Fibroblast of lung (primary cell): ENCODE measurements around the gene TTC23.

Experiments used
- EZH2 ChIP-seq: IDR thresholded peaks from 2 replicates; pipeline ENCODE4 v1.5.1; 2012; ENCODE audit warnings: low read length, control low read depth, mild to moderate bottlenecking; ENCODE audit errors: missing control alignments
- TF ChIP-seq, protein P1 (sequence below), 2 donors: IDR thresholded peaks in 1 of 2; conservative IDR thresholded peaks in 1 of 2; 1 replicate in 1 of 2; 2 replicates in 1 of 2; pipeline ENCODE4 v1.5.1; 2011 to 2012; ENCODE audit warnings: low read length in 2 of 2, control low read depth in 1 of 2, inconsistent platforms in 1 of 2, low read depth in 1 of 2, mild to moderate bottlenecking in 1 of 2

GRCh38 chr15:99207672-99208071 is 41.7 kb downstream of the TTC23 start:
- TF ChIP-seq, protein P1, sequence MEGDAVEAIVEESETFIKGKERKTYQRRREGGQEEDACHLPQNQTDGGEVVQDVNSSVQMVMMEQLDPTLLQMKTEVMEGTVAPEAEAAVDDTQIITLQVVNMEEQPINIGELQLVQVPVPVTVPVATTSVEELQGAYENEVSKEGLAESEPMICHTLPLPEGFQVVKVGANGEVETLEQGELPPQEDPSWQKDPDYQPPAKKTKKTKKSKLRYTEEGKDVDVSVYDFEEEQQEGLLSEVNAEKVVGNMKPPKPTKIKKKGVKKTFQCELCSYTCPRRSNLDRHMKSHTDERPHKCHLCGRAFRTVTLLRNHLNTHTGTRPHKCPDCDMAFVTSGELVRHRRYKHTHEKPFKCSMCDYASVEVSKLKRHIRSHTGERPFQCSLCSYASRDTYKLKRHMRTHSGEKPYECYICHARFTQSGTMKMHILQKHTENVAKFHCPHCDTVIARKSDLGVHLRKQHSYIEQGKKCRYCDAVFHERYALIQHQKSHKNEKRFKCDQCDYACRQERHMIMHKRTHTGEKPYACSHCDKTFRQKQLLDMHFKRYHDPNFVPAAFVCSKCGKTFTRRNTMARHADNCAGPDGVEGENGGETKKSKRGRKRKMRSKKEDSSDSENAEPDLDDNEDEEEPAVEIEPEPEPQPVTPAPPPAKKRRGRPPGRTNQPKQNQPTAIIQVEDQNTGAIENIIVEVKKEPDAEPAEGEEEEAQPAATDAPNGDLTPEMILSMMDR (conservative IDR thresholded peaks at IDR 0.05 in 1 of 2, IDR thresholded peaks at IDR 0.05 in 1 of 2; ENCODE audit: low read depth in 1 of 2, low read length in 2 of 2): no peak
- no peak for TF ChIP-seq EZH2
